ENCODE data around the gene LTBP1.
"Not testable (repeated sequence)": the region's sequence is repeated elsewhere in the genome, so short reads cannot be mapped to it uniquely, and the experiment has no call there.

The LTBP1 gene

GRCh38 chr2:33047939-33048338 lies 101.2 kb downstream of the LTBP1 start:
- no peak for DNase-seq

- no peak for DNase-seq
Observed at GRCh38 chr2:33051586-33052360, 105.0 kb downstream of the LTBP1 start.

- no peak for DNase-seq
Observed at GRCh38 chr2:33052361-33052735, 105.6 kb downstream of the LTBP1 start.

GRCh38 chr2:33052795-33053194 lies 106.0 kb downstream of the LTBP1 start:
- not testable (repeated sequence) for DNase-seq

- DNase-seq, result no peak
Observed at GRCh38 chr2:33056170-33056569, 109.4 kb downstream of the LTBP1 start.

GRCh38 chr2:33057307-33058028 lies 110.7 kb downstream of the LTBP1 start:
- not testable (repeated sequence) for DNase-seq

- no peak for DNase-seq
Observed at GRCh38 chr2:33058716-33059470, 112.1 kb downstream of the LTBP1 start.

GRCh38 chr2:33059471-33060156 lies 112.9 kb downstream of the LTBP1 start:
- DNase-seq, result no peak

GRCh38 chr2:33060405-33060804 lies 113.7 kb downstream of the LTBP1 start:
- DNase-seq, result no peak

- no peak for DNase-seq
Observed at GRCh38 chr2:33062665-33063250, 116.0 kb downstream of the LTBP1 start.

GRCh38 chr2:33064349-33064801 lies 117.6 kb downstream of the LTBP1 start:
- no peak for DNase-seq

- DNase-seq, result no peak
Observed at GRCh38 chr2:33067598-33067997, 120.8 kb downstream of the LTBP1 start.

- DNase-seq, result no peak
Observed at GRCh38 chr2:33068261-33068660, 121.5 kb downstream of the LTBP1 start.

- DNase-seq, result no peak
Observed at GRCh38 chr2:33069894-33070651, 123.3 kb downstream of the LTBP1 start.

- no peak for DNase-seq
Observed at GRCh38 chr2:33071591-33071990, 124.8 kb downstream of the LTBP1 start.

- no peak for DNase-seq
Observed at GRCh38 chr2:33072614-33073013, 125.9 kb downstream of the LTBP1 start.

GRCh38 chr2:33073018-33073417 lies 126.3 kb downstream of the LTBP1 start:
- no peak for DNase-seq

GRCh38 chr2:33074197-33074596 lies 127.4 kb downstream of the LTBP1 start:
- DNase-seq, result no peak

- DNase-seq, result no peak
Observed at GRCh38 chr2:33077311-33077710, 130.6 kb downstream of the LTBP1 start.

- DNase-seq, result no peak
Observed at GRCh38 chr2:33077844-33078243, 131.1 kb downstream of the LTBP1 start.

GRCh38 chr2:33081691-33082090 lies 134.9 kb downstream of the LTBP1 start:
- no peak for DNase-seq

Data from CD4-positive, alpha-beta T cell treated with Interleukin-21 for 1 hour (primary cell).